IPS-NIHi11 (cell line): ENCODE measurements around the gene ZXDB.
"Not testable (repeated sequence)": the region's sequence is repeated elsewhere in the genome, so short reads cannot be mapped to it uniquely, and the experiment has no call there.

Source experiments
- DNase-seq: peaks from one replicate; pipeline ENCODE4 v3.0.0; 2012; ENCODE audit warnings: mixed read lengths, low spot score

ZXDB gene

DNA sequence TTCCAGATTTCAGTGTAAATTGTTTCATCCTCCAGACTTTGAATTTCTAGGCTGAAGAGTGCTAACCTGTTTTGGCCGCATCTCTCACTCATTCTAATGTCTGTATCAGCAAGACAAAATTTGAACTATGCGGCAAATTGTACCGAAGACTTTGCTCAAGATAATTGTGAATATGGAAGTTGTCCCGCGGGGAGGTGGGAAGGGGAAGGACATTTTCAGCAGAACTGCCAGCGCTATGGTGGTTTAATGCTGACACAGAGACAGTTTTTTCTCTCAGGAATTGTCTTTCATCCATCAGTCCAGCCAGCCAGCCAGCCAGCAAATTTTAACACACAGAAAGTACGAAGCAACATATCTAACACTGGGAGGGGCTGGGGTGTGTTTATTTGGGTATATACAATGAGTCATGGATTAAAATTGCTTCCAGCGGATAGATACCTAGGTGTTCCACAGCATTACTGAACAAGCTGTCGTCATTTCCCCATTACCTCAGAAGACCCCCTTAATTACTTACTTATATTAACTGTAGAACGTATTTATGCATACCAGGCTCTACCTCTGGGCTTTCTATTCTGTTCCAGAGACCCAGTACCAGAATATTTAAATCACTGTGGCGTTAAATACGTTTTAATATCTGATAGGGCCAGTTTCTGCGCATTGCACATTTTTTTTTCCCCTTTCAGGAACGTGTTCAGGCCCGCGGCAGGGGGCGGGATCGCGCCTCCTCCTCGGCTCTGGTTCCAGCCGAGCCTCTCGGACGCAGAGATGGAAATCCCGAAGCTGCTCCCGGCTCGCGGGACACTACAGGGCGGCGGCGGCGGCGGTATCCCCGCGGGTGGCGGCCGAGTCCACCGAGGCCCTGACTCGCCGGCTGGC is at the start of gene ZXDB:
Gene ZXDB (plus strand): TSS at position 728 of the 876 bp plus-strand sequence. CDS start 38 bp downstream, at position 766.
- not testable (repeated sequence) for DNase-seq

DNA sequence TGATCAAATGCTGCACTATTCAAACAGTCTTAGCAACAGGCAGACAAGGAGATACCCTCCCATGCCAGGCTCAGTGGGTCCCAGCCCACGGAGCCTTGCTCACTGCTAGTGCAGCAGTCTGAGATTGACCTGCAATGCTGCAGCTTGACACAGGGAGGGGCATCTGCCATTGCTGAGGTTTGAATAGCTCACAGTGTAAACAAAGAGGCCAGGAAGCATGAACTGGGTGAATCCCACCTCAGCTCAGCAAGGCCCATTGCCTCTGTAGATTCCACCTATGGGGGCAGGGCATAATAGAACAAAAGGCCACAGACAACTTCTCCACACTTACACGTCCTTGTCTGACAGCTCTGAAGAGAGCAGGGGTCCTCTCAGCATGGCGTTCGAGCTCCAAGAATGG is 26.6 kb upstream of the ZXDB start:
- no peak for DNase-seq

DNA sequence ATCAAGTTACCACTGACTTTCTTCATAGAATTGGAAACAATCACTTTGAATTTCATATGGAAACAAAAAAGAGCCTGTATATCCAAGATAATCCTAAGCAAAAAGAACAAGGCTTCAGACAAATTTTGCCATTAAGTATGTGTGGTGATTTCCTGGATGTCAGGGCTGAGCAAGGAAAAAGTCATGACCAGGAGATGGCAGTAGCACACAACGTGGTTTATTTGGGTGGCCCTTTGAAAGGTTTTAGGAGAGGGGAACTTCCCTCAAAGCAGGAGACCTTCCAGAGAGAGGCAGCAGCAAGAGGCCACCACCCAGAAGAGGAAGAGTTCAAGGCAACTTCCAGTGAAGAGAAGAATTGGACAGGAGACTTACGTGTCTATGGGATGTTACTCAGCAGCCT is 18.1 kb upstream of the ZXDB start:
- DNase-seq: no peak

DNA sequence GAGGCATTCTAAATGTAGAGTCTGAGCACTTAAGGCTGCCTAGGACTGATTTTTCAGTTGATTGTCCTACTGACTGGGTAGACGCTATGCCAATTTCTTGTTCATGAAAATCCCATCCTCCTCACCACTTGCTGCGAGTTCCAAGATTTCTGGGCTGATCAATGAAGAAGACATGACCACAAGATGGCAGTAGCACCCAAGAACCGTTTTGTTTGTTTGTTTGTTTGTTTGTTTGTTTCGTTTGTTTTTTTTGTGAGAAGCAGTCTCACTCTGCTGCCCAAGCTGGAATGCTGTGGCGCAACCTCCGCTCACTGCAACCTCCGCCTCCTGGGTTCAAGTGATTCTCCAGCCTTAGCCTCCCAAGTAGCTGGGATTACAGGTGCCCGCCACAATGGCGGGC is 8.9 kb upstream of the ZXDB start:
- DNase-seq: not testable (repeated sequence)

DNA sequence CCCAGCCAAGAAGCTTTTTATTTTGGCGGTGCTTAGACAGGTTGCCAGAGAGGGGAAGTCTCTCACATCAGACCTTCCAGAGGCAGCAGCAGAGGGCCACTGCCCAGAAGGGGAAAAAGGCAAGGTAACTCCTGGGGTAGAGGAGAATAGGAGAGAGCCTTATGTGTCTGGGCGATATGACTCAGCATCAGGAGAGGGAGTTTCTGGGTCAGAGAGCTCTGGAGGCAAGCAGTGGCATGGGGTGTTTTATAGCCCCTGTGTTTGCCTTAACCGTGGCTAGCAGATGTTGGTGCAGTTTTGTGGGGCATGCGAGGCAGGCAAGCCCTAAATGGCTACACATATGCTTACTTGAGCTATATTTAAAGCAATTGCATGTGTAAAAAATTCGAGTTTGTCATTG is 8.3 kb upstream of the ZXDB start:
- no peak for DNase-seq

DNA sequence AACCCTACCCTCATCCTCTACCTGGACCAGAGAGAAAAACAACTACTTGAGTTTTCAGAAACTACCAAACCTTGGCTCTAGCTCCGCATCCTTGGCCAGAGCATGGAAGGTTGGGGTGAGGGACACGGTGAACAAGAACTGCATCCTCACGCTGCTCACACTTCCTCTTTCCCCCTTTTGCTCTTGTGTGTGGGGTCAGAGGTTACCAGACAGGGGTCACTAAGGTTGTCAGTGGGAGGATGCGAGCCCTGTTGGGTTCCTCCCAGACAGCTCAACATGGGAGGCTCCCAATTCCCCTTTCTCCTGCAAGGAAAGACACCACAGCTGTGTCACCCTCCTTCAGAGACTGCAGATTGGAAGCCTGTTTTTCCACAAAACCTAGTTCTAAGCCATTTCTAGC is 5.5 kb upstream of the ZXDB start:
- no peak for DNase-seq

DNA sequence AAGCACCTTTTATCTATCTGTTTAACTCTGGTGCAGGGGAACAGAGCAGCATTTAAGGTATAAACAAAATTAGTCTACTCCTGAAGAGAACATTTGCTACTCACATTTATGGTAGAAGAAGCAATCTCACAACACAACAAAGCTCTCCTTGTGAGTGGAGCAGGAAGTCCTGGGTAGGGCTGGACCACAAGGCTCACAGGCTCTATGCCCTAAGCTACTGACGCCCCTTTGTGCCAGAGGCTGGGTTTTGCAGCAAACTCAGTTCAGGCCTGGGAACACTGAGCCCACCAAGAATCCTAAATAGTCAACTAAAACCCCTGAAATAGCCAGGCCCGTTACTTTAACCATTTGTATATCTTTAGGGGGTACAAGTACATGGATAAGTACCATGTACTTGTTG is 4.7 kb upstream of the ZXDB start:
- no peak for DNase-seq

DNA sequence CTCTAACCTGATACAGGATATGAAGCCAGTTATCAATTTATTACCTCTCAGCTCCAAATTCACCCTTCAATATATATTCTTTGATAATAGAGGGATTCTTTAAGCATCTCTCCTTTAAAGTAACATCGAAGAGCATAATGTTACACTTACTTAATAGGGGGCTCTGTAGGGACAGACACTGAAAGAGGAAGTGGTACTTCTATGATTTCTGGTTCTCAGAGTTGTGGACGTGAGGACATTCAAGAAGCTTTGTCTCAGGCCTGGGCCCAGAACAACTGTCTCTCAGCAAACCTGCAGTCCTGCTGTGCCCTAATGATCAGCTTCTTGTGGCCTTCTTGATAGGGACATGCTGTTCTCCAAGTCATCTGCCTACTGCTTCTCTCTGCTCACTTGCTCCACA is 4.2 kb upstream of the ZXDB start:
- DNase-seq: no peak

DNA sequence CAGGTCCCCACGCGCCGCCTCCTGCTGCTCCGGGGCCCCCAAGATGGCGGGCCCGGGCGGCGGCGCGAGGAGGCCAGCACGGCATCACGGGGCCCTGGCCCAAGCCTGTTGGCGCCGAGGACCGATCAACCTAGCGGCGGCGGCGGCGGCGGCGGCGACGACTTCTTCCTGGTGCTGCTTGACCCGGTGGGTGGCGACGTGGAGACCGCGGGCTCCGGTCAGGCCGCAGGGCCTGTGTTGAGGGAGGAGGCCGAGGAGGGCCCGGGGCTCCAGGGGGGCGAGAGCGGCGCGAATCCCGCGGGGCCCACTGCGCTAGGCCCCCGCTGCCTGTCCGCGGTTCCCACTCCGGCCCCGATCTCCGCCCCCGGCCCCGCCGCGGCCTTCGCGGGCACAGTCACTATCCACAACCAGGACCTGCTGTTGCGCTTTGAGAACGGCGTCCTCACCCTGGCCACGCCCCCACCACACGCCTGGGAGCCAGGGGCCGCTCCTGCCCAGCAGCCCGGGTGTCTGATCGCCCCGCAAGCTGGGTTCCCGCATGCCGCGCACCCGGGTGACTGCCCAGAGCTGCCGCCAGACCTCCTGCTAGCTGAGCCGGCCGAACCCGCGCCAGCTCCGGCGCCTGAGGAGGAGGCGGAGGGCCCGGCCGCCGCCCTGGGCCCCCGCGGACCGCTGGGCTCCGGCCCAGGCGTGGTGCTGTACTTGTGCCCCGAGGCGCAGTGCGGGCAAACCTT is 516 bp downstream of the ZXDB start:
- DNase-seq: peak; percentile 7

DNA sequence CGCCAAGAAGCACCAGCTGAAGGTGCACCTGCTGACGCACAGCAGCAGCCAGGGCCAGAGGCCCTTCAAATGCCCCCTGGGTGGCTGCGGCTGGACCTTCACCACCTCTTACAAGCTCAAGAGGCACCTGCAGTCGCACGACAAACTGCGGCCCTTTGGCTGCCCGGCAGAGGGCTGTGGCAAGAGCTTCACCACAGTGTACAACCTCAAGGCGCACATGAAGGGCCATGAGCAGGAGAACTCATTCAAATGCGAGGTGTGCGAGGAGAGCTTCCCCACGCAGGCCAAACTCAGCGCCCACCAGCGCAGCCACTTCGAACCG is 1.0 kb downstream of the ZXDB start:
- DNase-seq: not testable (repeated sequence)

DNA sequence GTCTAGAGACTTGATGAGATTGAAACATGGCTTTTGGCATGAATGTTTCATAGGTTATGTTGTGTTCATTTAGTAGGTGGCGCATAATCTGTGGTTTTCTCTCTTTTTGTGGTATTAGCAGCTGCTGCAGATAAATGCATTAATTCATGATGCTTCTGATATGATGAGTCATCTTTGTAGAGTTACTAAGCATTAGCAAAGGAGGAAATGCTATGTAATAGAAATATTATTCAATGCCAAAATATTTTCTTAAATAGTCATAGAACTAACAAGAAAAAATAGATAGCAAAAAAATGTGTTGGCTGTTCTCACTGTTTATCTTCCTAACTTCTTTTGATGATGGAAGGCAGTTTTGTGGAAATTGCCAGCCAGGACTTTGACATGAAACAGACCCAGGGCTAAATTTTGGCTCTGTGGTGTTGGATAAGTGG is 3.6 kb downstream of the ZXDB start:
- DNase-seq: no peak

DNA sequence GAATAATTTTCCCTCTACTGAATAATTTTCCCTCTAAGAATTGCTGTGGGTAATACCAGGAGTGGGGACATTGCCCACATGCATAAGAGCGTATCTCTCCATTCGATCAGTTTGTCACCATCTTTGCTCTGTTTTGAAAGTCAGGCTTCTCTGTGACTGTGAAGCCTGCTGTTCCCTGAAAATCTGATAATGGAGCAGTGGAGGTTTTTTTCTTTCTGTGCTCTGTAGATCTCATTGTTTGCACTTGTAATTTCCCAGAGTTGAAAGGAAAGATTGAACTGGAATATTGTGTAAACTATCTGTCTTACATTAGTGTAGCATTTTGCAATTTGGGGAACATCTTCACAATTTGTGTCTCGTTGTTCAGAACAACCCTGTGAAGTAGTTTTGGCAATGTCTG is 4.3 kb downstream of the ZXDB start:
- no peak for DNase-seq

DNA sequence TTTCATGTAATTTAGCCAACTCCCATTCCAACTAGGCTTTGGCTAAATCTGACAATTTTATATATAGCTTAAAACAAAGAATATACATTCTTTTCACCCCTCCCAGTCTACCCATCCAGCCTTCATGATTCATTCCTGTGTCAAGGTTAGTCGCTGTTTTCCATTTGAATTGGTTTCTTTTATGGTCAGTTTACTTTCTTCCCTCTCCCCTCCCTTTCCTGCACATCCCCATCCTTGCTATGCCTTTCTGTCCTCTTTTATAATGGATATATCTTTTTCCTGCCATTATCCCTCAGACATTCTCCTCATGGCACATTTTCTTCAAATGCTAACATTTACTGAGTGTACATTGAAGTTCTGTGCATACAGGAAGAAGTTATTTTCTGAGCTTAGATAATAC is 4.7 kb downstream of the ZXDB start:
- no peak for DNase-seq

DNA sequence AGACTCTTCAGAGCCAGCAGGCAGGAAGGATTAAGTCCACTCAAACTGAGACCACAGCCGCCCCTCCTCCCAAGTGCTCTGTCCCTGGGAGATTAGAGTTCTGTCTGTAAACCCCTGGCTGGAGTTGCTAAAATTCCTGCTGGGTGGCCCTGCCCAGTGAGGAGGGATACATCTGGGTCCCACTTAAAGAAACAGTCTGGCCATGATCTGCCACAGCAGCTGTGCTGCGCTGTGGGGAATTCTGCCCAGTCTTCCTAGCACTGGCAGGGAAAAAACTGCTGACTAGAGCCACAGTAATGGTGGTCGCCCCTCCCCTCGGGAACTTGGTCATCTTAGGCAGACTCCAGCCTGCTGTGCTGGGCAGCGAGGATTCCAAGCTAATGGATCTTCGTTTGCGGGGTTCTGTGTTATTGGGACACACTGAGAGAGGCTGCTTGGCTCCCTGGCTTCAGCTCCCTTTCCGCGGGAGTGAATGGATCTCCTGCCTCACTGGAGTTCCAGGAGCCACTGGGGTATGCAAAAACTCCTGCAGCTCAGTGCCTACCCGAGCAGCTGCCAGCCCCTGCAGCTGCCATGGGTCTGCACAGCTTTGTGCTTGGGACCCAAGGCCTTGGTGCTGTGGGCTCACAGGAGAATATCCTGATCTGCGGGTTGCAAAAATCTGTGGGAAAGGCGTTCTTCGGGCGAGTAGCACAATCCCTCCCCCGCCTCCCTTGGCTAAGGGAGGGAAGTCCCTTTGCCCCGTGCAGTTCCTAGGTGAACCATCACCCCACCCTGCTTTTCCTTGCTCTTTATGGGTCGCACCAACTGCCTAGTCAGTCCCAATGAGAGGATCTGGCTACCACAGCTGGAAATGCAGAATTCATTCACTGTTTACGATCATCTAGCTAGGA is 15.7 kb downstream of the ZXDB start:
- DNase-seq: no peak

DNA sequence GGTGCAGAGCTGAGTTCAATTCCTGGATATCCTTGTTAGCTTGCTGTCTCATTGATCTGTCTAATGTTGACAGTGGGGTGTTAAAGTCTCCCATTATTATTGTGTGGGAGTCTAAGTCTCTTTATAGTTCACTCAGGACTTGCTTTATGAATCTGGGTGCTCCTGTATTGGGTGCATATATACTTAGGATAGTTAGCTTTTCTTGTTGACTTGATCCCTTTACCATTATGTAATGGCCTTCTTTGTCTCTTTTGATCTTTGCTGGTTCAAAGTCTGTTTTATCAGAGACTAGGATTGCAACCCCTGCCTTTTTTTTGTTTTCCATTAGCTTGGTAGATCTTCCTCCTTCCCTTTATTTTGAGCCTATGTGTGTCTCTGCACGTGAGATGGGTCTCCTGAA is 21.5 kb downstream of the ZXDB start:
- not testable (repeated sequence) for DNase-seq

DNA sequence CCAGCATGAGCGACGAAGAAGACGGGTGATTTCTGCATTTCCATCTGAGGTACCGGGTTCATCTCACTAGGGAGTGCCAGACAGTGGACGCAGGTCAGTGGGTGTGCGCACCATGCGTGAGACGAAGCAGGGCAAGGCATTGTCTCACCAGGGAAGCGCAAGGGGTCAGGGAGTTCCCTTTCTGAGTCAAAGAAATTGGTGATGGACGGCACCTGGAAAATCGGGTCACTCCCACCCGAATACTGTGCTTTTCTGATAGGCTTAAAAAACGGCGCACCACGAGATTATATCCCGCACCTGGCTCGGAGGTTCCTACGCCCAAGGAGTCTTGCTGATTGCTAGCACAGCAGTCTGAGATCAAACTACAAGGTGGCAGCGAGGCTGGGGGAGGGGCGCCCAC is 37.6 kb downstream of the ZXDB start:
- DNase-seq: not testable (repeated sequence)

DNA sequence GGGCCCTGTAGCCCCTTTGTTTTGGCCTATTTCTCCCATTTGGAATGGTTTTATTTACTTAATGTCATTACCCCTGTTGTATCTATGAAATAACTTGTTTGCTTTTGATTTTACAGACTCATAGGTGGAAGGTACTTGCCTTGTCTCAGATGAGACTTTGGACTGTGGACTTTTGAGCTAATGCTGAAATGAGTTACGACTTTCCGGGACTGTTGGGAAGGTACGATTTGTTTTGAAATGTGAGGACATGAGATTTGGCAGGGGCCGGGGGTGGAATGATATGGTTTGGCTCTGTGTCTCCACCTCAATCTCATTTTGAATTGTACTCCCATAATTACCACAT is 48.8 kb downstream of the ZXDB start:
- DNase-seq: no peak

DNA sequence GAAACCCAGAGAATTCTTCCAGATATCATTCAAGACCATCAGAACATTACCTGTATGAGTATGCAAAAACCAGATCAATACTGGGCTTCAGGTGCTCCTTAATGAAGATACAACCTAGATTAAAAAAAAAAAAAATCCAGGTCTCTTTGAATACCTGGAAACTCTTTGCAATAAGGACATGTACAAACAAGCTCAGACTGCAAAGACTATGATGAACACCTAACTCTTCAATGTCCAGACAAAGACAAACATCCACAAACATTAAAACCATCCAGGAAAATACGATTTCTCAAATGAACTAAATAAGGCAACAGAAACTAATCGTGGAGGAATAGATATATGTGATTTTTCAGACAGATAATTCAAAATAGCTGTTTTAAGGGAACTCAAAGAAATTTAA is 49.5 kb downstream of the ZXDB start:
- DNase-seq: no peak

DNA sequence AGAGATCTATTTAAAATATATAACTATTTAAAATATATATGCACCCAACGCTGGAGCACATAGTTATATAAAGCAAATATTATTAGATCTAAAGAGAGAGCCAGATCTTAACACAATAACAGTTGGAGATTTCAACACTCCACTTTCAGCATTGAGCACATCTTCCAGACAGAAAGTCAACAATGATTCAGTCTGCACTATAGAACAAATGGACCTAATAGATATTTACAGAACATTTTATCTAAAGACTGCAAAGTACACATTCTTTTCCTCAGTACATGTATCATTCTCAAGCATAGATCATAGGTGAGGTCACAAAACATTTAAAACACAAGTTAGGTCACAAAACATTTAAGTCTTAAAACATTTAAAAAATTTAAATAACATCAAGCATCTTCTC is 51.9 kb downstream of the ZXDB start:
- DNase-seq: no peak

DNA sequence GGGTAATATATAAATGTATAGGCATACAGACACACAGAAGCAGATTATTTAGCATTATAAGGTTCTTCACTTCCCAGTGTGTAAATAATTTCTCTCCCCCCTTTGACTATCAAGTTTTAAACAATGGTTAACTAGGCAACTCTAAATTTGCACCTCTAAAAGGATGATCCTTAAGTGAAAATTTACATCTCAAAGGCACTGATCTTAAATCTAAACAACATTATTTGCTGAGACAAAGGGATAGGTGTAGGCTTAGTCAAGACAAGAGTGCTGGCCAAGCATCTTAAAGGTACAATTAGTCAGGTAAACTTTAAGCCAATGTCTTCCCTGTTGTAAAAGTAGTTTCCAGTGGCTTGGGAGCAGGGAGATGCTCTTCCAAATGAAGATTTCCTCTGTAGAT is 55.2 kb downstream of the ZXDB start:
- no peak for DNase-seq
